Activated CD8-positive, alpha-beta memory T cell treated with anti-CD3 and anti-CD28 coated beads, Interleukin-2, amount 50 U/mL, for 4 hours (primary cell): ENCODE results near the gene METAP1D.
A peak's percentile ranks its signal among the peaks of the same experiment; 100 is the strongest.

Source experiments
- DNase-seq: peaks from one replicate; pipeline ENCODE4 v3.0.0-alpha.2; 2020

The METAP1D gene

GRCh38 chr2:172093416-172094293 is 93.9 kb downstream of the METAP1D start:
- DNase-seq, result no peak

DNA sequence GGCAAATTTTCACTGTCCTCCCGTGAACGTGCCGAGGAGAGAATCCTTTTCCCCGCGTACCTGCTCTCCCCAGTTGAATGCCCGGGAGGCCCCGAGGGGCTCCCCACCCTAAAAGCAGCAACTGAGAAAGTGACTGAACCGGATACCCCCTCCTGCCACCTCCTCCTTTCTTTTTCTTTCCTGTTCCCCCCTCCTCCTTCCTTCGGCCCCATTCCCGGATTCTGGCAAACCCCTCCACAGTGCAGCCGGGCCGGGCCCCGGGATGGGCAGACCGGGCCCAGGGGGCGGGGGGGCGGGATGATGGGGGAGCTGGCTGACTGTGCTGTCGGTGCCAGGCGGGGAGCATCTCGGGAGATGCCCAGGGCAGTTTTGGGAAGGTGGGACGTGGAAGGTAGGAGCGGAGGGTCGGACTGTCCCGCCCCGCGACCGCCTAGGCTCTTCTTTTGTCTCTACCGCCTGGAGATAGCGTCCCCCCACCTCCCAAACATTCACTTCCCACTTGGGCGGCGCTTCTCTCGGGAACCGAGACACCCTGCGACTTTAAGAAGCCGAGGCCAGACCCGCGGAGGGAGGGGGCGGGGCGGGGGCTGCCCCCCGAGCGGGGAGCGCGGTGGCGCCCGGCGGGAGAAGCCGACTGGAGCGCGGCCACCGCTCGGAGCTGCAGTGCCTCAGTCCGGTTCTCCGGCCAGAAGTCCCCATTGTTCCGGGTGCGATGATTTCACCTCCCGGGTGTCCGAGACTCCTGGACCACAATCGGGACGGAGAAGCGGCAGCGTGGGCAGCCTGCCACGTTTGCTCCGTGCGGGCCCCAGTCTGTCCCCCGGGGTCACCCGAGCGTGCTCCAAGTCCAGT is 94.8 kb downstream of the METAP1D start:
- DNase-seq, result no peak

GRCh38 chr2:172095146-172095904 is 95.6 kb downstream of the METAP1D start:
- peak; percentile 79 for DNase-seq

DNA sequence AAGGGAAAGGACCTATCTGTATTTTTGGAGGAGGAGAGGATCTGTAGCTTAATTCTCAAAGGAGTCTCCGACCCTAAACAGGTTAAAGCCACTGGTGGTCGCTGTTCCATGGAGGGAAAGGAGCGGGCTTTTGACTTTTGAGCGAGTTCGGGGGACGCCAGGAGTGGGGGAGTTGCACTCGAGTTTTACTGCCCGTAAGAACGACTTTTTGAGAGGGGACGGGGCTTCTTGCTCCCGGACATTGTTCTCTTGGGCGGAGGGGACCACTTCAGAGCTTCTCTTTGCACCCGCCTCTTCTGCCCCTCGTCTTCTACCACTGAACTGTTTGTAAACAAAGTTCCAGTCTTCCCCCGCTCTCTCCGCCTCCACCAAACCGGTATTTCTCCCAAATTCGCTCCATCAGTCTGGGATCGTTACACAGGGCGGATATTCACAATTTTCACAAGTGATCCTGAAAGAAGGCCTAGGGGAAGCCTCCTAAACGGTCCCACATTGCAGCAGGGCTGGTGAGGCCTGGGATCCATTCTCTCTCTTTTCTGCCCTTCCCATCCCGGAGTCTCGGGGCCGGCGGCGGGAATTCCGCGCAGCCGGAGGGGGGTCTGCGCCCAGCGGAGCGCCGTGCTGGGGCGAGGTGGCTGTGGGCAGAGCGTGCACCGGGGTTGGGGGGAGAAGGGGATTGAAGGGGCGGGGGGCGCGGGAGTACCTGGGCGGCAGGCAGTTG is 96.3 kb downstream of the METAP1D start:
- no peak for DNase-seq

- DNase-seq, result no peak
Measured at GRCh38 chr2:172096626-172097547, 97.1 kb downstream of the METAP1D start.

DNA sequence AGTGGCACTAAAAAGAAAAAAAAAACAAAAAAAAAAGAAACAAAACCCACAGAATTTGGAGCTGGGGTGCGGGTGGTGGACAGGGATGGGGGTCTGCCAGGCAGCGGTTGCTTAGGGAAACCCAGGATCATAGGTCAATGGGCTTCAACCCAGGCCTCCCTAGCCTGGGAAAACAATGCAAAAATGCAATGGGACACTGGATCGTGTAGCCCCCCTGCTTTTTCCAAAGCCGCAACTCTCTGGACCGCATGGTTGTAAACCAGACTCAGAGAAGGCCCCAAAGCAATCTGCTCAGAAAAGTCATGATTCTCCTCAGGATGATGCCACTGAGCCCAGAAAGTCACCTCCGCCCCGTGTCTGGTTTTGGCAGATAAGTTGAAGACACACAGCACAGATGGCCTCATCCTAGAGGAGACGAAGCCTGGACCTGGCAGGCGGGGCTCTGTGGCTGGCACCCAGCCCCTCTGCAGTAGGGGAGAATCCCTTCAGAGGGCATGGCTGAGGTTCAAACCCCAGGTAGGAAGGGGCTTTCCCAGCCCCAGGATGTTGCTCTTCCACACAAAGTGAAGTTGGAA is 97.9 kb downstream of the METAP1D start:
- no peak for DNase-seq

DNA sequence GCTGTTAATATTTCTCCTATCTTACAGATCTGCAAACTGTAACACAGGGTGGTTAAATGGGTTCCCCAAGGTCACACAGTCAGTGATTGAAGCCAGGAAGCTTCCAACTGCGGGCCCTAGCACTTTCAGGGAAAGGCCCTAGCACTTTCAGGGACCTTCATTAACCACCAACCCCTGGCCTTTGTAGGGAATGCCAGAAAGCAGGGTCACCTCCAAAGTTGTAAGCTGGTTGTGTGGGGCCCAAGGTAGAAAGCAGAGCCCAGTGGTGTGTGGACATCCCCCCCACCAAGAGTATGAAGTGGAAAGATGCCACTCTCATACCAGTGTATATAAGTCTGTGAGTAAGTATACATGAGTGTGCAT is 98.5 kb downstream of the METAP1D start:
- DNase-seq, result no peak

GRCh38 chr2:172098650-172099471 is 99.1 kb downstream of the METAP1D start:
- DNase-seq, result no peak

GRCh38 chr2:172099472-172100079 is 99.8 kb downstream of the METAP1D start:
- no peak for DNase-seq

DNA sequence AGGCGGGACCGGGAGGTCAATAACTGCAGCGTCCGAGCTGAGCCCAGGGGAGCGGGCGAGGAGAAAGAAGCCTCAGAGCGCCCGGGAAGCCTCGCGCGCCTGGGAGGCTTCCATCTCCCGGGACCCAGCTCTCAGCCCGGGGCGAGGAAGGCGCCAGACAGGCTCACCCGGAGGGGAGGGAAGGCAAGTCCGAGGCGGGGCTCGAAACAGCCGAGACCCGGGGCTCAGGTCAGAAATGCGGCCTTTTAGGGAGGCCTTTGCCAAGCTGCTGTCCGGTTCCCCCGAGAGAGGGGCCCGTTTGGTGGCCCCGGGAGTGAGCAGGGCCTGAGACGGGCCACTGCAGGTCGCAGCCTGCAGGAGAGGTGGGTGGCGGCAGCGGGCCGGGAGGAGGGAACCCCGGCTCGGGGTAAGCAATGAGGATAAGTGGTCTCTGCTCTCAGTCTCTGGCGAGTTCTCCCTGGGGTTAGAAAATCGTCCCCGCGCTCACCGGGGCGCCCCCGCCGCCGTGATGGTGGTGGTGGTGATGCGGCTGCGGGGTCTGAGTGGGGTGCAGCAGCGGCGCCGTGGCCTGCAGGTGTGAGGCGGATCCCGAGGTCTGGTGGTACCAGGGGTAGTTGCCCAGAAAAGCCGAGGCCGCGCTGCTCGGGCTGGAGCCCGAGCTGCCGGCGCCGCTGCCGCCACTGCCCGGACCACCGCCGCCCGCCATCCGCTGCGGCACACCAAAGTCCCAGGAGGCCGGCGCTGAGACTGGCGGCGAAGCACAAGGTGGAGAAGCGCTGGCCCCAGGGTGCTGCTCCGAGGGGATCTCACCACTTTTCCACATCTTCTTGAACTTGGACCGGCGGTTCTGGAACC is 100.6 kb downstream of the METAP1D start:
- DNase-seq, result no peak

DNA sequence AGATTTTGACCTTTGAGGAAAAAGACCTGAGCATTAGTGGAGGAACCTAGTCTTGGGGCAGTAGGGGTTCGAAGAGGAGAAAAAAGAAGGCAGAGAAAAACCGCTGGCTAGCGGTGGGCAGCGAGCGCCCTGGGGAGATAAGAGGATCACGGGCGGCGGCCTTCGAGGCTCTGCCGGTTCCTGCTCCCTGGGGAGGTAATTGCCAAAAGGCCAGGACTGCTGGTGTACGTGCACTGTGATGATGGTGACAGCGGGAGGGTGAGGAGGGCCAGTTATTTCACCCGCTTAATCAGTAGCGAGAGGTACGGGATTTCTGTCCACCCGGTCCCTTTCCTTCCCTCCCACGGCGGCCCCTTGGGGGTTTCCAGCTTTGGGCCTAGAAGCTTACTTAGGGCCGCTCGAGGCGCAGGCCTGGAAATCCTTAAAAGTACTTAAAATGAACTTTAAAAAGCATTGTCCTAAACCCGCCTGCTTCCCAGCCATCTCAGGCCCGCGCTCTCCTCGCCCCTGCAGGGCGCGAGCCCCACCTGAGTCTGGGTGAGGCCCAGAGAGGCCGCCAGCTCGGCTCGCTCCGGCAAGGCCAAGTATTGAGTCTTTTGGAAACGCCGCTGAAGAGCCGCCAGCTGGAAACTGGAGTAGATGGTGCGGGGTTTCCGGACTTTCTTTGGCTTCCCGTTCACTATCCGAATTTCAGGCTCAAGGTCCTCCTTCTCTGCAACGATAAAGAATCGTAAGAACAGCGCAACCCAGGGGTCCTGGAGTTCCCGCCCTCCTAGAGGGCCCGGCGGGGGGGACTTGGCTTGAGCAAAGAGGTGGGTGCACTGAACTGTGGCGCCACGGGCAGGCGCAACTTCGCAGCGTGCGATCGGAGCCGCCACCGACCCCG is 101.4 kb downstream of the METAP1D start:
- no peak for DNase-seq

GRCh38 chr2:172101821-172102390 is 102.2 kb downstream of the METAP1D start:
- DNase-seq, result no peak

DNA sequence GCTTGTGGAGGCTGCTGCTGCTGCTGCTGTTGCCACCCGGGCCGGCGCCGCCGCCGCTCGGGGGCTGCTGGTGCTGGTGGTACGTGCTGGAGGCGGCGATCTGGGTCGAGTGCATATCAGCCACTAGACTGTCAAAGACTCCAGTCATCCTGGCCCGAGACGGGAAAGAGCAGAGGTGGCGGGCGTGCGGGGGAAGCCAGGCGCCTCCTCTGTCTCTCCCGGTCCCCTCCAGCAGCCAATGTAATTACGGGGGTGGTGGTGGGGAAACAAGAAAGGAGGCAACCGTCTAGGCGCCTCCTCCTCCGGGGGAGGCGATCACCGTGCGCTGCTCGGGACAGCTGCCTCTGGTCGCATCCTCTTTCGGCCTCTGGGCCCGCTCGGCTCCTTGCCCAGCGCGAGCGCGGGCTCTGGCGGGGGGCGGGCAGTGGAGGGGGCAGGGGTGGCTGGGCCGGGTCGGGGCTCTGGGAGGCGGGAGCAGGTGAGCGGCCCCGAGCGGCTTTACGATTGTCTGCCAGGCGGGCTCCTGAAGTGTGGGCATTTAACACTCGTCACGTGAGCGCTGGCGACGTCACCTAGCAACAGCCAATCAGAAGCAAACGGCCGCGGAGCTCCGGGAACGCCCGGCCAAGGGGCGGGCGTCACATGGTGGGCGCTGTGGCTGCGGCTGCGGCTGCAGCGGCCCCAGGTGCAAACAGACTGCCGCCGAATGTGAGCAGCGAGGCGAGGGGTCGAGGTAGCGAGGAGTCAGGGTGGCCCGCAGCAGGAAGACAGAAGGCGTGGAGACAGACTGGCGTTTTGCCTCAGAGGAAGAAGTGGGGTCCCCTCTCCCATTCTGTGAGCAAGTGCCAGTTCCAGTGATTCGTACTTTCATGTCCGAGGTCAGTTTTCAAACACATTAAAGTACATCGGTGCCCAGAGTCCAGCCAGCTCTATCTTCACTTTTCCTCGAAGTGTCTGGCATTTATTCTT is 102.9 kb downstream of the METAP1D start, which contains the start of gene DLX2:
TSS of gene DLX2 (minus strand) at position 510 of the 969 bp plus-strand sequence. CDS start at position 148, 362 bp downstream.
- peak; percentile 61 for DNase-seq

GRCh38 chr2:172103471-172104272 is 103.9 kb downstream of the METAP1D start:
- peak; percentile 74 for DNase-seq
